Right lung (tissue), 5 donors: Measurements from ENCODE around the gene MPHOSPH10. TPM values are rescaled to one million over a fixed set of nuclear protein-coding genes. Genes with fewer than 3 reads are reported as not detected.
"Not testable (repeated sequence)": the region's sequence is repeated elsewhere in the genome, so short reads cannot be mapped to it uniquely, and the experiment has no call there.

Experiments used
- DNase-seq, 2 donors: peaks; one replicate each; pipeline ENCODE4 v3.0.0-alpha.2; 2013
- polyA plus RNA-seq, 5 donors: library from polyadenylated mRNA; unstranded; fragments of 120-200 nt; gene quantifications; one replicate each; pipeline versions ENCODE4 v1.2.1 to v1.2.3, GENCODE V29; 2013; ENCODE audit warnings: inconsistent platforms in 1 of 5, low replicate concordance in 1 of 5; ENCODE audit not compliant: insufficient read length in 5 of 5, insufficient read depth in 1 of 5

The MPHOSPH10 gene
- polyA plus RNA-seq, 5 donors, result 45.2 to 57.9 (median 48.1) TPM

- no peak for DNase-seq
Measured at GRCh38 chr2:71166812-71167211, 36.4 kb downstream of the MPHOSPH10 start.

- no peak for DNase-seq
Measured at GRCh38 chr2:71173096-71173495, 42.7 kb downstream of the MPHOSPH10 start.

- DNase-seq, result no peak
Measured at GRCh38 chr2:71174207-71174606, 43.8 kb downstream of the MPHOSPH10 start.

GRCh38 chr2:71178836-71179235 is 48.4 kb downstream of the MPHOSPH10 start:
- not testable (repeated sequence) for DNase-seq

- DNase-seq, result no peak
Measured at GRCh38 chr2:71181316-71181715, 50.9 kb downstream of the MPHOSPH10 start.

DNA sequence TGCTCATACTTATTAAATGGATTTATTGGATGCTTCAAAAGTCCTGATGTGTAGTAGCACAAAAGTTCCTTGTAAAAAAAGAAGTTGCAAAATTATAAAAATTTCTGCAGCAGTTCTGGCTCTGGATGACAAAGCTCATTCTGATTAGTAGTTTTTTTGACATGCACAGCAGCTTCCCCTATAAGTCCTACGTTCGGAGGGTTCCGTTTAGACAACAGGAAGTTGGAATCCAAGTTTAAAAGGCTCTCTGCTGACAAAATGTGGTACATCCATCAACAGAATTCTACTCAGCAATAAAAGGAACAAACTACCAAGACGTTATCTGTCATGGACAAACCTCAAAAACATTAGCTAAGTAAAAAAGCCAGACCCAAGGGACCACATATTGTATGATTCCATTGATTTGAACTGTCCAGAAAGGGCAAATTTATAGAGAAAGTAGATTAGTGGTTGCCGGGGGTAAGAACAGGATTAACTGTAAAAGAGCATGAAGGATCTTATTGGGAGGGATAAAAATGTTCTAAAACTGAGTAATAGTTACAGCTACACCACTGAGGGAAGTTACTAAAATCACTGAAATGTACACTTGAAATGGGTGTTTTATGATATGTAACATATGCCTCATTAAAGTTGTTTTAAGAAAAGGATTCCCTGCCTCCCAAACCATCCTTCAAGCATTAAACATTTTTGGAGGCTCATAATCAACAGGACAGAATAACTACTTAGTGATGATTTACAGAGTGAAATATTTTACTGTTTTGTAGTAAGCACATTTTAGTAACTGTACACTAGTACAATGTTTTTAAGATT is 53.1 kb downstream of the MPHOSPH10 start:
- peak; percentile 28 to 38 for DNase-seq

- DNase-seq, result no peak
Measured at GRCh38 chr2:71186973-71187372, 56.5 kb downstream of the MPHOSPH10 start.

DNA sequence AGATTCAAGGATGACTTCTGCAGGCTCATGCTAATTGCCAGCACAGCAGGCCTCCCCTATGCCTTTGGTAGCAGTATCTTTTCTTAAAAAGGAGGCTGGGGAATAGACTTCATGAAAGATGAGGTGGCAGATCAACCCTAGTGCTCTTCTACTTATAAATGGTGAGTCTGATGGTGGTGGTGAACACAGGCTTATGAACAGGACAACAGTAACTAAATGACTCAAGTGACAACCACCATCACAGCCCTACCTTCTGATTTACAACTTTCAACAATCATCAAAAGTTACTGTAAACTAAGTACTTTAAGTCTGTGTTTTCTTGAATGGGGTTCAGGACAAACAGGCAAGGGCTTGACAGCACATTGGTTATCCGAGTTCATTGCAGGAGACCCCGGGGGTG is 57.2 kb downstream of the MPHOSPH10 start:
- DNase-seq, result no peak

- DNase-seq, result peak; percentile 31 to 33
Measured at GRCh38 chr2:71190656-71191569, 60.5 kb downstream of the MPHOSPH10 start.

- no peak for DNase-seq
Measured at GRCh38 chr2:71191570-71191943, 61.1 kb downstream of the MPHOSPH10 start.

Other genes starting within 250 kb of the MPHOSPH10 start
- gene VAX2, start 230.1 kb upstream of the MPHOSPH10 start, polyA plus RNA-seq, result 1 to 10 TPM in 4 of 5 donors, under 1 TPM in 1; 0.90 to 2.4 (median 1.4) TPM
- gene ATP6V1B1, start 194.7 kb upstream of the MPHOSPH10 start, polyA plus RNA-seq, result 1 to 10 TPM; 3.0 to 5.8 (median 3.6) TPM
- 1 to 10 TPM; 1.6 to 4.3 (median 2.5) TPM for gene ANKRD53, start 152.0 kb upstream of the MPHOSPH10 start, polyA plus RNA-seq
- gene TEX261, start 135.8 kb upstream of the MPHOSPH10 start, polyA plus RNA-seq, result 10 to 100 TPM; 50.9 to 63.9 (median 56.9) TPM
- 100 to 1,000 TPM in 3 of 5 donors, 10 to 100 TPM in 2; 83.3 to 111 (median 102) TPM for gene NAGK, start 62.0 kb upstream of the MPHOSPH10 start, polyA plus RNA-seq
- gene MCEE, start 405 bp upstream of the MPHOSPH10 start, polyA plus RNA-seq, result 10 to 100 TPM; 23.9 to 31.5 (median 28.8) TPM
- gene PAIP2B, start 96.5 kb downstream of the MPHOSPH10 start, polyA plus RNA-seq, result 10 to 100 TPM in 2 of 5 donors, 1 to 10 TPM in 3; 7.4 to 10.8 (median 9.9) TPM
- 100 to 1,000 TPM; 184 to 264 (median 246) TPM for gene ZNF638, start 201.1 kb downstream of the MPHOSPH10 start, polyA plus RNA-seq